Iris pigment epithelial cell (primary cell): Measurements from ENCODE around the gene TXNDC5.

Experiments
- DNase-seq: peaks from one replicate; pipeline ENCODE4 v3.0.0-alpha.2; 2011; ENCODE audit warnings: low read depth

The TXNDC5 gene

DNA sequence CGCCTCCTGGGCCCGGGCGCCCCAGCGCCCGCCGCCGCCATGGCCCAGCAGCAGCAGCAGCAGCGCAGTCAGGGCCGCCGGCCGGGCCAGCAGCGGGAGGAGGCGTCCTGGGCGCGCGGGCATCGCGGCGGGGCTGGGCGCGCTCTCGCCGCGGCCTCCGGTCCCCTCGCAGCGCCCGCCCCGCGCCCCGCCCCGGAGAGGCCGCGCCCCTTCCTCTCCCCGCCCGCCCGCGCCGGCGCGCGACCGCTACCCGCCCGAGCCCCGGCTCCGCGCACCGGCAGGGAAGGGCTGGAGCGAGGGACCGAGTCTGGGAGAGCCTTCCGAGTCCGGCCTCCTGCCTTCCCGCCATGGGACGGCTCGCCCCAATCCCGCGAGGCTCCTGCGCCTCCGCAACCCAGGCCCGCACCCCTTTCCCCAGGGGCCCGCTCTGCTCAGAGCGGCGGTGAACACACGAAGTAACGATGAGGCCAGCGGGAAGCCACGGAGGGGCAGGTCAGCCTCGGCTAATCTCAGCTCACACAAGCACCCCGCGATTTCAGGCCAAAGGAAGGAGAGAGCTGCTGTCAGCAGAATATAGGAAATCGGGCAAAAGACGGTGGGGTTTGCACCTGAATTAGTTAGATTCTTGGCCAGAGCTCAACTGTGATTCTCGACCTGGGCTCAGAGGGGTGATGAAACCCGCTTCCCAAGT lies at the start of gene TXNDC5:
Gene TXNDC5, minus strand, starts transcription at position 135 of the 691 bp plus-strand sequence. Its CDS starts 12 bp downstream, at position 123.
- DNase-seq, result peak; percentile 76

DNA sequence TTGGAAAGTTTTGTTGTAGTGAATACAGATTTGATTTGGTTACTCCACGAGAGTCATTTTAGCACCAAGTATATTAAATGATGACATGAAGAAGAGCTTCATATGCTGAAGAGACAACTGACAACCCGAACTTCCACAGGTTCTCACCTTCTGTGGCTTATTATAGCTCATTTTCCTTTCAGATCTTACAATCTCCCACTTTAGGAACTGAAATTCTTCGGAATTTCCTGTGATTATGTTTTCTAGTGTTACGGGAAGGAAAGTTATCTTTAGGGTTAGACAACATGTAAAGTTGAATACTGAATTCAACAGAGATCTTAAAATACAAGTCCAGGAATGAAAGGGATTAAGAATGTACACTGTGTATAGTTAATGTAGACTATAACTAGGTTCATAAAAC lies 49.6 kb upstream of the TXNDC5 start:
- DNase-seq, result no peak

DNA sequence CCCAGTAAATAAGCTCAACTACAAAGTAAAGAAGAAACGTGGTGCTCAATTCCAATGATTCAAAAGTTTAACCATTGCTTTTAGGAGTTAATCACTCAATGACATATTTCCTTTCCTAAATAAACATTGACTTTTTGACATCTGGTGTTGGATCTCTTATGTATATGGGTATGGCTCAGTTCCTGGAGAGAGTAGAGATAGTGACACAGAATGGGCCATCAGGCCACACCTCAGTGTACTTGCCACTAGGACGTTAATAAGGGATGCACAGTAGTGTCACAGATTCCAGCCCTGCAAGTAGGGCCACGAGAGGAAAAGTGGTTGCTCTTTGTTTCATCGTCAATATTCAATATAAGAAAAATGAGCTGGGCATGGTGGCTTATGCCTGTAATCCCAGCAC lies 48.9 kb upstream of the TXNDC5 start:
- no peak for DNase-seq

DNA sequence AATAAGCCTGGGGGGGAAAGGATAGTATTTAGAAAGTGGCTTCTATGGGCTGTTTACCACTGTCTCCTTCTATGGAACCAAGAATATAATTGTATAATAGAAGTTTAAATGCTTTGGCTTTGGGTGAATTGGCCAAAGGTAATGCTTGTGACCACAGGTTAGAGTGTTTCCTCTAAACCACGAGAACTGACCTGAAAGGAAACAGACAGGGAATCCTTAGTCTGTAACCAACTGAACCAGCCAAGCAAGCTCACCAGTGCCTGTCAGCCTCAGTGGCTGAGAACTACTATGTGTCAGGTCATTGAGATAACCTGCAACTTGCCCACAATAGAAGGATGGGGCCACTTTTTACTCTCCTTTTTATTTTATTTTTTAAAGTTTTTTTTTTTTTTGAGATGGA lies 47.9 kb upstream of the TXNDC5 start:
- no peak for DNase-seq

GRCh38 chr6:7956257-7956656 lies 45.7 kb upstream of the TXNDC5 start:
- no peak for DNase-seq

DNA sequence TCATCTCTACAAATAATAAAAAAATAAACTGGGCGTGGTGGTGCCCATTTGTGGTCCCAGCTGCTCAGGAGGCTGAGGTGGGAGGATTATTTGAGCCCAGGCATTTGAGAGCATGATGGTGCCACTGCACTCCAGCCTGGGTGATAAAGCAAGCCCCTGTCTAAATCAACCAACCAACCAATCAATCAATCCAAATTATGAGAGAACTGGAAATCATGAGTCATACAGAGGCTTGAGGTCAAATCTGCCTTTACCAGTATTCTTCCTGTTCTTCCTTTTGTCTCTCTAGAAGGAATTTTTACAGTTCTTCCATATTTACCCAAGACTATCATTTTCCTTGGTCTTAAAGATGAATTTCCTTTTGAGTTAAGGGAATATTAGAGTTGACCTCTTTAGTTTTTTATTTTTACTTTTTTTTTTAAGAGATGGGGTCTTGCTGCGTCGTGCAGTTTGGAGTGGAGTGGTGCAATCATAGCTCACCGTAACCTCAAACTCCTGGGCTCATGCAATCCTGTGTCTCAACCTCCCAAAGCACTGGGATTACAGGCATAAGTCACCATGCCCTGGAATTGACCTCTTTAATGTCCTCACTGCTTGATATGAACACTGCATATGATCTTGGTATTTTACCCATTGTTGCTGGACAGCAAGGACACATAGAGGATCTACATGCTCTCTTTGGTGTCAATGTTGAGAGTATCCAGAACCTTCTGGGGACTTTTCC lies 44.1 kb upstream of the TXNDC5 start:
- peak; percentile 34 for DNase-seq

DNA sequence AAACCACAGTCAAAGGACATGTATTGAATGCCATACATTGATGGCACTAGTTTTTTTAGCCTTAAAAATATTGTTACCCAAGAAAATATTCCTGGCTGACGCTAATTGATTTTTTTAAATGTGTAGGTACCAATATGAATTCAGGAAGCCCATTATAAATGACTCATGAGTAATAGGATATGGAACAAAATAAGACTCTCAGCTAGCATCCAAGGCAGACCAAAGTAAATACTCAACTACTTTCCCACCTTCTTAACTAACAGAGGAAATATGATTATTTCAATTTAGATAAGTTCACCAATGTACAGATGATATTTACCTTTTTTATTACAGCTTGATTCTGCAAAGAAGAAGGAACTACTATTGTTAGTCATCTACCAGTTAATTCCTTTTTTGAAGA lies 43.2 kb upstream of the TXNDC5 start:
- no peak for DNase-seq

DNA sequence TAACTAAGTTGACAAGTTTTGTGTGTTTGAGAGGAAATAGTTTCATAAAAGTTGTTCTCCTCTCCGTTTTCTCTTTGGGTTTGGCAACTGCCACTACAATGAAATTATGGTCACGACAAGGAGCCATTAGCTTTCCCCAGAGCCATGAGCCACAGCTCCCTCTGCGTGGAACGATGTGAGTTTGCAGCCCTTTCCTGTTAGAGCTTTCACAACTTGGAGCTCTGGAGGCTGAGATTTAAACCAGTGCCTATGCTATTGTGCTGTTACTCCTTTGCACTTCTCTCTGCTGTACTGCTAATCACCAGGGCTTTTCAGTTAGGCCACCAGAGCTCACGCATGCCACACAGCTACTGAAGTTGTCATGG lies 29.3 kb upstream of the TXNDC5 start:
- no peak for DNase-seq

- peak; percentile 18 for DNase-seq
Observed at GRCh38 chr6:7939184-7939863, 28.7 kb upstream of the TXNDC5 start.

DNA sequence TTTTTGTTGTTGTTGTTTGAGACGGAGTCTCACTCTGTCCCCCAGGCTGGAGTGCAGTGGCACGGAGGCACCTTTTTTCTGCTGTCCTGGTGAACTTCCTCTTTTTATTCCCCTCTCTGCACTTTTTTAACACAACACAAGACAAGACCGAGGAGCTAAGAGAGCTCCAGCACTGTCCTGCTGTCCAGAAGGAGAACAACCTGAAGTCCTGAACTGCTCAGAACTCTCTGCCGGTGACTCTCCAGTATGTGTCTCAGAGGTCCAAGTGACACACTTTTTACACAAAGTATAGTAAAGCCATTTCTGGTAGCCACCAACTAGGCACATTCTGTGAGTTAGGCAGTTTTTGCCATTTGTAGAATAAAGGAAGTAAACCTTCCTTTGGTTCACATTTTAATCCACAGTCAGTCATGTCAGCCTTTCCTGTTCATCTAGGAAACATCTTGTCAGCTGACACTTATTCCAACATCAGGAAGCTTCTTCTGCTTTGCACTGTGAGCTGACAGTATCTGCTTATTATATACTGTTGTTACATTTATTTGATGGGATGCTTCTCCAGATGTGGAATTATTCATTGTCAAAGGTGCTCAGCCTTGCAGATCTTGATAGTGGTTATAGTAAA lies 28.1 kb upstream of the TXNDC5 start:
- no peak for DNase-seq

GRCh38 chr6:7933794-7934193 lies 23.2 kb upstream of the TXNDC5 start:
- DNase-seq, result no peak

DNA sequence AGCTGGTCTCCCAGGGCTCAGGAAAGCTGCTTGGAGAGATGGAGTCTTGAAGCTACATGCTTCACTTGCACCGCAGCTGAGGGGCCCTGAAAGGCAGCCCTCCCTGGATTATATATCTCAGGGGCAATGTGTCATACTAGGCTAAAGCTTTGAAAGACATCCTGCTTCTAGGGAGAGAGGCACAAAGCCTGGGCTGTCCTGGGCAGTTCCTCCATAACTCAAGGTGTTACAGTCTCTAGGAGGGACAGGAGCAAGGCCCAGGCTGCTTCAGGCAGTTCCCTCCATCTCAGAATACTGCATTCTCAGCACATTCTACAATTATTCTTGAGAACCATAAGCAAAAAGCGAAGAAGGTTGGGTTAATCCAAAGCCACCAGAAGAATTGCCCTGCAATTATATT lies 22.0 kb upstream of the TXNDC5 start:
- DNase-seq, result no peak

GRCh38 chr6:7924867-7925266 lies 14.3 kb upstream of the TXNDC5 start:
- DNase-seq, result no peak

GRCh38 chr6:7922596-7922995 lies 12.0 kb upstream of the TXNDC5 start:
- DNase-seq, result peak; percentile 17

- DNase-seq, result no peak
Observed at GRCh38 chr6:7921632-7922092, 11.1 kb upstream of the TXNDC5 start.

DNA sequence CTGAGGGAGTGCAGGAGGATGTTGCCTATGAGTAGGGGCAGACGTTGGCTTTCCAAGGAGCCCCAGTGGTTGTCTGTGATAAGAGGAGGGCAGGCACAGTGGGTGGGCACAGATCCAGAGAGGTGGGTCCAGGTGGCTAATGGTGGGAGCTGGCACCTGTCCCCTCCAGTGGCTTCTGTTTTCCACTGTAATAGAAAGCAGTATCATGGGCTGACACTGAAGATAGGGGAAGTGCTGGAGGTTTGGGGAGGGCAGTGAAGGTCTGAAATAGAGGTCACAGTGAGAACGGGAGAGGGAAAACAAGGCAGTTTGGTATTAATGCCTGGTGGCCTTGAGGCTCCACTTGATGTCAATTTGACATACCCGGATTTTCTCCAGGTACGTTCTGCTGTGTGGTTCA lies 10.5 kb upstream of the TXNDC5 start:
- no peak for DNase-seq

- DNase-seq, result no peak
Observed at GRCh38 chr6:7920425-7920824, 9.8 kb upstream of the TXNDC5 start.

- no peak for DNase-seq
Observed at GRCh38 chr6:7919871-7920270, 9.3 kb upstream of the TXNDC5 start.

- DNase-seq, result no peak
Observed at GRCh38 chr6:7918403-7918802, 7.8 kb upstream of the TXNDC5 start.

GRCh38 chr6:7917729-7918128 lies 7.1 kb upstream of the TXNDC5 start:
- DNase-seq, result no peak

DNA sequence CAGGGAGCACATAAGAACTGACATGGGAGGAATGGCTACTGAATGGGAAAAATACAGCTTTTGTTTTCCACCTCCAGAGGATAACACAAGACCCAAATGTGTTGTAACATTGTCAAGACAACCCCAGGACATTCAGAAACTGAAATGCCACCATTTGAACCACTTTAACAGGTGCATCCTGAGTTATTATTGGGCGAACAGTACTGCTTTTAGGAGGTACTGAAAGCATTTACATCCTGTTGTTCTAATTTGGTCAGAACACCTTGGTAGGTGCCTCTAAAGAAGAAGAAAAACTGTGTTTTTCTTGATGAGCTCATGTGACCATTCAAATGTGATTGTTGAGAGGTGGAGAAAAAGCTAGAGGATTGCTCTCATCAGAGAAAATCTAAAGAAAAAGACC lies 6.4 kb upstream of the TXNDC5 start:
- DNase-seq, result no peak

DNA sequence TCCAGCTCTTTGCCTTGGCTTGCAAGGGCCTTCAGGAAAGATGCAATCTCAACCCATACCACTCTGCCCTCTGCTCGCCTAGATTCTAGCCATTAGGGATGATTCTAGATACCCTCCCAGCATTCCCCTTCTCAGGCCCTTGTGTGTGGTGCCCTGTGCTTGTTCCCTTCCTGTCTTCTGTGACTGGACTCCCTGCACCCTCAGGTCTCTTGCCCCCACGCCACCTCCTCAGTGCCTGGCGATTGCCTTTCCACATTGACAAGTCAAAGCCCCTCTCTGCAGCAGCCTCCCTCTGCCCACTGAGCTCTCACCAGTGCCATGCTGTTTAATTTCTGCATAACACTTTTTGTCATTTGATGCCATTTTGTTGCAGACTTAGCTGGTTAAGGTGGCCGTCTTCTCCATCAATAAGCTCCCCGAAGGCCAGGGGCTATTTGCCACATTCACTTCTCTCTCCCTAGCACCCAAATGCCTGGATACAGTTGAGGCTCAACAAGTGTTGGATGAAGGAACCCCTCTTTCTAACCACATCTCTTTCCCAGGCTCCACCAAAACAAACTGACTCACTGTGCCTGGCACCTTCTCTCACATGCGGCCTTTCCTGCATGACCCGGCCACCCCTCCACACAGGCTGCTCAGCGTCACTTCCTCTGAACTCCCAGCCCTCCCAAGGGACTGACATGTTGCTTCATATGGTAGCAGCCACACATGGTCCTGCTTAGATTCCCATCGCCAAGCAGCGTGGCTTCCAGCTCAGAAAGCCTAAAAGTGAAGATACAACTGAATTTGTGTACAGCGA lies 4.6 kb upstream of the TXNDC5 start:
- peak; percentile 63 for DNase-seq
